Esophagus squamous epithelium (tissue), 4 donors: ENCODE measurements around the gene PRRT1B.

Experiments
- CTCF ChIP-seq, 6 experiments: fragments of 450-650 bp in 4 of 6; fragments of 200-600 bp in 2 of 6; sonication (generic) in 2 of 6; IDR thresholded peaks; one replicate each; pipeline ENCODE4 v1.5.1; 2016 to 2019; ENCODE audit warnings: antibody characterized with exemption in 6 of 6, mild to moderate bottlenecking in 4 of 6, moderate library complexity in 4 of 6
- POLR2A ChIP-seq, 4 donors: fragments of 450-650 bp; IDR thresholded peaks; one replicate each; pipeline ENCODE4 v1.6.1; 2017; ENCODE audit warnings: antibody characterized with exemption in 4 of 4, mild to moderate bottlenecking in 4 of 4, moderate library complexity in 3 of 4

- no peak for TF ChIP-seq CTCF (IDR thresholded peaks at IDR 0.05)
- TF ChIP-seq POLR2A (IDR thresholded peaks at IDR 0.05), result no peak
Observed at GRCh38 chr9:131583836-131584555, 38.7 kb downstream of the PRRT1B start.
